Spleen (tissue), 11 donors: ENCODE measurements around the gene SLC29A3. TPM values are rescaled to one million over a fixed set of nuclear protein-coding genes. Genes with fewer than 3 reads are reported as not detected.

Experiments used
- DNase-seq: peaks from one replicate; pipeline ENCODE4 v3.0.0-alpha.2; 2020
- H3K27ac ChIP-seq, 8 donors: fragments of 200-600 bp; sonication (generic) in 7 of 8; 1 replicate in 4 of 8; 2 replicates in 4 of 8; pipeline versions ENCODE4 v1.5.0 to v1.8.0; 2016 to 2021; ENCODE audit warnings: inconsistent platforms in 4 of 8, mild to moderate bottlenecking in 4 of 8, moderate library complexity in 1 of 8
- H3K27me3 ChIP-seq, 7 donors: fragments of 200-600 bp; sonication (generic) in 6 of 7; replicated peaks in 1 of 7; 1 replicate in 4 of 7; 2 replicates in 3 of 7; pipeline versions ENCODE4 v1.5.0 to v1.8.0; 2016 to 2021; ENCODE audit warnings: inconsistent platforms in 3 of 7, mild to moderate bottlenecking in 1 of 7
- H3K36me3 ChIP-seq, 6 donors: fragments of 200-600 bp; sonication (generic) in 5 of 6; 1 replicate in 4 of 6; 2 replicates in 2 of 6; pipeline versions ENCODE4 v1.5.0 to v1.8.0; 2016 to 2021; ENCODE audit warnings: inconsistent platforms in 2 of 6
- H3K4me1 ChIP-seq, 6 donors: fragments of 200-600 bp; sonication (generic) in 5 of 6; 1 replicate in 3 of 6; 2 replicates in 3 of 6; pipeline versions ENCODE4 v1.5.0 to v1.8.0; 2016 to 2021; ENCODE audit warnings: inconsistent platforms in 3 of 6
- H3K4me3 ChIP-seq, 8 donors: fragments of 200-600 bp; sonication (generic) in 7 of 8; 1 replicate in 4 of 8; 2 replicates in 4 of 8; pipeline versions ENCODE4 v1.5.0 to v1.8.0; 2016 to 2021; ENCODE audit warnings: inconsistent platforms in 4 of 8, mild to moderate bottlenecking in 4 of 8, moderate library complexity in 2 of 8
- H3K9me3 ChIP-seq, 8 donors: fragments of 200-600 bp; sonication (generic) in 7 of 8; 1 replicate in 4 of 8; 2 replicates in 4 of 8; pipeline versions ENCODE4 v1.5.0 to v1.8.0; 2016 to 2021; ENCODE audit warnings: inconsistent platforms in 4 of 8
- CTCF ChIP-seq, 11 experiments: fragments of 200-600 bp in 7 of 11; fragments of 450-650 bp in 4 of 11; sonication (generic) in 4 of 11; IDR thresholded peaks in 8 of 11; conservative IDR thresholded peaks in 3 of 11; 1 replicate in 7 of 11; 2 replicates in 4 of 11; pipeline versions ENCODE4 v1.4.0 to v1.8.0; 2016 to 2021; ENCODE audit warnings: antibody characterized with exemption in 11 of 11, inconsistent platforms in 4 of 11, mild to moderate bottlenecking in 1 of 11
- POLR2A ChIP-seq, 3 donors: fragments of 450-650 bp; IDR thresholded peaks; one replicate each; pipeline ENCODE4 v1.5.1; 2017; ENCODE audit warnings: antibody characterized with exemption in 3 of 3, mild to moderate bottlenecking in 1 of 3
- POLR2AphosphoS5 ChIP-seq, 3 donors: sonication (generic); formaldehyde crosslinking; IDR thresholded peaks; one replicate each; pipeline ENCODE4 v1.5.1; 2017; ENCODE audit warnings: antibody characterized with exemption in 3 of 3
- WGBS, 5 donors: extraction: QIAGEN DNeasy Blood & Tissue Kit in 3 of 5; methylation state at CpG; one replicate each; pipeline versions ENCODE4 v1.1.5 to v1.1.7; 2013 to 2018; 5-methylcytosine and 5-hydroxymethylcytosine counted together
- intact Hi-C: fragments of 100-400 bp; cut with DNase I; formaldehyde crosslinking; loops from one replicate; pipeline ENCODE4 v1.15.0; 2023; ENCODE audit warnings: low total_unique reads
- polyA plus RNA-seq, 3 donors: library from polyadenylated mRNA; stranded (reverse); fragments of 200-250 nt; gene quantifications; one replicate each; pipeline ENCODE4 v1.2.1, GENCODE V29; 2013
- total RNA-seq, 7 donors: library from RNA; depleted of rRNA in 3 of 7; stranded (reverse); fragments of >200 nt in 3 of 7; fragmentation: NEBNext Ultra II Directional in 4 of 7; extraction: Animal tissue kit (Norgen Biotek cat#: 25700) in 4 of 7; gene quantifications; one replicate each; pipeline versions ENCODE4 v1.1.0 to v1.2.1, GENCODE V29; 2016 to 2021
- donor health status: healthy with polysubstance abuse.
- donor health status: DM: no; HTN: no; CAD: no; lungs with moderate emphysema.
- donor health status: DM: no; HTN: no; CAD: no.
- donor health status: Bipolar disorder and iron deficiency.
- donor health status: healthy.
- donor health status: DM: no; HTN: no; CAD: no.
- donor health status: DM: yes; HTN: yes; CAD: no.

Gene SLC29A3
- total and polyA plus RNA-seq, 10 donors: 3.3 to 15.6 (median 7.7) TPM

- intact Hi-C loops: no loop called here
- H3K27me3 ChIP-seq: peaks cover 0 to 36% (median 0%) of the 10 kb centered on the region in 7 donors
- no peak overlapping the region for H3K27ac ChIP-seq
- H3K9me3 ChIP-seq: no peaks in the 10 kb centered on the region
- DNase-seq: no peak
- WGBS, 5 donors: 72 to 86% (median 74%) methylated on average over 6 of the region's 6 CpGs
- TF ChIP-seq POLR2AphosphoS5 (IDR thresholded peaks at IDR 0.05) (no peak), POLR2A (IDR thresholded peaks at IDR 0.05) (no peak), CTCF (IDR thresholded peaks at IDR 0.05 in 8 of 11, conservative IDR thresholded peaks at IDR 0.05 in 3 of 11) (no peak)
- no peak overlapping the region for H3K4me3 ChIP-seq
- H3K36me3 ChIP-seq: peaks cover 0 to 4% (median 0%) of the 10 kb centered on the region in 6 donors
- H3K4me1 ChIP-seq: peaks cover 0 to 9% (median 5%) of the 10 kb centered on the region in 6 donors
Measured at GRCh38 chr10:71304914-71305313, 14.1 kb upstream of the SLC29A3 start.

GRCh38 chr10:71306979-71307378, 12.1 kb upstream of the SLC29A3 start:
- Histone ChIP-seq H3K36me3 (no peaks in the 10 kb centered on the region), H3K27me3 (peaks cover 0 to 22% (median 0%) of the 10 kb centered on the region in 7 donors), H3K9me3 (no peaks in the 10 kb centered on the region), H3K27ac (peak overlapping the region in 4 of 8 donors; percentile 13 to 47 (median 34)), H3K4me1 (peaks cover 0 to 13% (median 5%) of the 10 kb centered on the region in 6 donors), H3K4me3 (no peak overlapping the region)
- intact Hi-C loops: no loop called here
- WGBS, 5 donors: 77 to 91% (median 87%) methylated on average over 3 of the region's 3 CpGs
- DNase-seq: no peak
- TF ChIP-seq POLR2A (IDR thresholded peaks at IDR 0.05): no peak
- TF ChIP-seq CTCF (IDR thresholded peaks at IDR 0.05 in 8 of 11, conservative IDR thresholded peaks at IDR 0.05 in 3 of 11): no peak
- no peak for TF ChIP-seq POLR2AphosphoS5 (IDR thresholded peaks at IDR 0.05)

GRCh38 chr10:71307469-71308085, 11.5 kb upstream of the SLC29A3 start:
- intact Hi-C loops: no loop called here
- H3K4me1 ChIP-seq: peaks cover 0 to 13% (median 5%) of the 10 kb centered on the region in 6 donors
- H3K36me3 ChIP-seq: no peaks in the 10 kb centered on the region
- H3K27ac ChIP-seq: peak overlapping the region in 4 of 8 donors; percentile 19 to 48 (median 34)
- WGBS, 5 donors: 66 to 83% (median 75%) methylated on average over 8 of the region's 8 CpGs
- DNase-seq: no peak
- no peak overlapping the region for H3K4me3 ChIP-seq
- TF ChIP-seq POLR2A (IDR thresholded peaks at IDR 0.05) (no peak), POLR2AphosphoS5 (IDR thresholded peaks at IDR 0.05) (peak in 1 of 3 donors; percentile 23), CTCF (IDR thresholded peaks at IDR 0.05 in 8 of 11, conservative IDR thresholded peaks at IDR 0.05 in 3 of 11) (no peak)
- peaks cover 0 to 16% (median 0%) of the 10 kb centered on the region in 7 donors for H3K27me3 ChIP-seq
- H3K9me3 ChIP-seq: no peaks in the 10 kb centered on the region

- Histone ChIP-seq H3K4me3 (no peak overlapping the region), H3K27ac (peak overlapping the region in 5 of 8 donors; percentile 19 to 48 (median 27)), H3K9me3 (no peaks in the 10 kb centered on the region), H3K36me3 (no peaks in the 10 kb centered on the region), H3K27me3 (peaks cover 0 to 11% (median 0%) of the 10 kb centered on the region in 7 donors), H3K4me1 (peaks cover 0 to 12% (median 4%) of the 10 kb centered on the region in 6 donors)
- DNase-seq: no peak
- WGBS, 5 donors: 70 to 97% (median 87%) methylated on average over 2 of the region's 2 CpGs
- no peak for TF ChIP-seq CTCF (IDR thresholded peaks at IDR 0.05 in 8 of 11, conservative IDR thresholded peaks at IDR 0.05 in 3 of 11)
- intact Hi-C loops: no loop called here
Measured at GRCh38 chr10:71308244-71308643, 10.8 kb upstream of the SLC29A3 start.
